ENCODE results near the gene SLC13A3. TPM values are rescaled to one million over a fixed set of nuclear protein-coding genes. Genes with fewer than 3 reads are reported as not detected.

Gene SLC13A3
- total RNA-seq, 3 donors from 2014 or later = 1.3 to 2.9 (median 1.6) TPM

GRCh38 chr20:46572790-46573189, 78.5 kb downstream of the SLC13A3 start:
- Histone ChIP-seq H3K4me3 (no peak overlapping the region), H3K27ac (no peak overlapping the region), H3K9me3 (no peaks in the 10 kb centered on the region), H3K27me3 (no peaks in the 10 kb centered on the region), H3K36me3 (no peaks in the 10 kb centered on the region), H3K4me1 (no peaks in the 10 kb centered on the region)
- TF ChIP-seq POLR2A (IDR thresholded peaks at IDR 0.05) (no peak), POLR2AphosphoS5 (IDR thresholded peaks at IDR 0.05) (no peak)
- TF ChIP-seq, protein P1, sequence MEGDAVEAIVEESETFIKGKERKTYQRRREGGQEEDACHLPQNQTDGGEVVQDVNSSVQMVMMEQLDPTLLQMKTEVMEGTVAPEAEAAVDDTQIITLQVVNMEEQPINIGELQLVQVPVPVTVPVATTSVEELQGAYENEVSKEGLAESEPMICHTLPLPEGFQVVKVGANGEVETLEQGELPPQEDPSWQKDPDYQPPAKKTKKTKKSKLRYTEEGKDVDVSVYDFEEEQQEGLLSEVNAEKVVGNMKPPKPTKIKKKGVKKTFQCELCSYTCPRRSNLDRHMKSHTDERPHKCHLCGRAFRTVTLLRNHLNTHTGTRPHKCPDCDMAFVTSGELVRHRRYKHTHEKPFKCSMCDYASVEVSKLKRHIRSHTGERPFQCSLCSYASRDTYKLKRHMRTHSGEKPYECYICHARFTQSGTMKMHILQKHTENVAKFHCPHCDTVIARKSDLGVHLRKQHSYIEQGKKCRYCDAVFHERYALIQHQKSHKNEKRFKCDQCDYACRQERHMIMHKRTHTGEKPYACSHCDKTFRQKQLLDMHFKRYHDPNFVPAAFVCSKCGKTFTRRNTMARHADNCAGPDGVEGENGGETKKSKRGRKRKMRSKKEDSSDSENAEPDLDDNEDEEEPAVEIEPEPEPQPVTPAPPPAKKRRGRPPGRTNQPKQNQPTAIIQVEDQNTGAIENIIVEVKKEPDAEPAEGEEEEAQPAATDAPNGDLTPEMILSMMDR (IDR thresholded peaks at IDR 0.05) = no peak
- intact Hi-C loops (cut with DNase I; ENCODE audit: low total_unique reads) = no loop called here
- DNase-seq (ENCODE audit: low spot score in 2 of 2) = no peak

GRCh38 chr20:46572153-46572552, 79.1 kb downstream of the SLC13A3 start:
- H3K4me3 ChIP-seq = no peak overlapping the region
- no peaks in the 10 kb centered on the region for H3K9me3 ChIP-seq
- no peaks in the 10 kb centered on the region for H3K27me3 ChIP-seq
- H3K4me1 ChIP-seq = no peaks in the 10 kb centered on the region
- no peak for TF ChIP-seq POLR2A (IDR thresholded peaks at IDR 0.05)
- TF ChIP-seq, protein P1 (IDR thresholded peaks at IDR 0.05) = no peak
- no peak for TF ChIP-seq POLR2AphosphoS5 (IDR thresholded peaks at IDR 0.05)
- intact Hi-C loops (cut with DNase I; ENCODE audit: low total_unique reads) = no loop called here
- no peaks in the 10 kb centered on the region for H3K36me3 ChIP-seq
- H3K27ac ChIP-seq = no peak overlapping the region
- DNase-seq (ENCODE audit: low spot score in 2 of 2) = no peak

GRCh38 chr20:46571418-46571817, 79.8 kb downstream of the SLC13A3 start:
- Histone ChIP-seq H3K36me3 (no peaks in the 10 kb centered on the region), H3K27me3 (no peaks in the 10 kb centered on the region), H3K4me3 (no peak overlapping the region), H3K27ac (no peak overlapping the region), H3K4me1 (no peaks in the 10 kb centered on the region), H3K9me3 (no peaks in the 10 kb centered on the region)
- intact Hi-C loops (cut with DNase I; ENCODE audit: low total_unique reads) = no loop called here
- TF ChIP-seq POLR2A (IDR thresholded peaks at IDR 0.05) = no peak
- TF ChIP-seq POLR2AphosphoS5 (IDR thresholded peaks at IDR 0.05) = no peak
- TF ChIP-seq, protein P1 (IDR thresholded peaks at IDR 0.05) = no peak
- no peak for DNase-seq (ENCODE audit: low spot score in 2 of 2)

GRCh38 chr20:46570956-46571355, 80.3 kb downstream of the SLC13A3 start:
- no peak overlapping the region for H3K4me3 ChIP-seq
- no peak overlapping the region for H3K27ac ChIP-seq
- TF ChIP-seq, protein P1 (IDR thresholded peaks at IDR 0.05) = no peak
- TF ChIP-seq POLR2A (IDR thresholded peaks at IDR 0.05) = no peak
- no peak for TF ChIP-seq POLR2AphosphoS5 (IDR thresholded peaks at IDR 0.05)
- no peaks in the 10 kb centered on the region for H3K9me3 ChIP-seq
- no peak for DNase-seq (ENCODE audit: low spot score in 2 of 2)
- intact Hi-C loops (cut with DNase I; ENCODE audit: low total_unique reads) = no loop called here
- no peaks in the 10 kb centered on the region for H3K27me3 ChIP-seq
- H3K4me1 ChIP-seq = no peaks in the 10 kb centered on the region
- H3K36me3 ChIP-seq = no peaks in the 10 kb centered on the region

GRCh38 chr20:46569961-46570360, 81.3 kb downstream of the SLC13A3 start:
- Histone ChIP-seq H3K27ac (no peak overlapping the region), H3K27me3 (no peaks in the 10 kb centered on the region), H3K36me3 (no peaks in the 10 kb centered on the region), H3K4me1 (no peaks in the 10 kb centered on the region), H3K4me3 (no peak overlapping the region), H3K9me3 (no peaks in the 10 kb centered on the region)
- DNase-seq (ENCODE audit: low spot score in 2 of 2) = no peak
- intact Hi-C loops (cut with DNase I; ENCODE audit: low total_unique reads) = no loop called here
- TF ChIP-seq POLR2AphosphoS5 (IDR thresholded peaks at IDR 0.05) (no peak), POLR2A (IDR thresholded peaks at IDR 0.05) (no peak)
- TF ChIP-seq, protein P1 (IDR thresholded peaks at IDR 0.05) = no peak
